GM12878 (cell line): Measurements from ENCODE around the gene F7. TPM values are rescaled to one million over a fixed set of nuclear protein-coding genes. Genes with fewer than 3 reads are reported as not detected.

Source experiments
- ATAC-seq: fragments of 200-7000 bp; cut with Tn5 transposase; 3 replicates; pipeline ENCODE4 v1.9.1; 2020; ENCODE audit warnings: mild to moderate bottlenecking, moderate library complexity
- BruUV-seq: library from RNA; stranded (reverse); fragments of 400-500 nt; replicated peaks from 2 replicates; lab custom pipeline; 2021; lab: Mats Ljungman, UMichigan
- CTCF ChIA-PET: fragments of 300-600 bp; sonication (Branson Sonifier 250); formaldehyde crosslinking; extraction: SDS; loops from one replicate; lab custom pipeline; 2021; ENCODE audit warnings: inconsistent platforms; lab: Yijun Ruan, JAX
- POLR2A ChIA-PET: fragments of 350-600 bp; formaldehyde crosslinking; extraction: SDS; loops from one replicate; lab custom pipeline; 2021; ENCODE audit warnings: inconsistent platforms; lab: Charles Lee
- RAD21 ChIA-PET: fragments of 300-600 bp; sonication (Branson Sonifier 250); formaldehyde crosslinking; loops from one replicate; lab custom pipeline; 2023; ENCODE audit warnings: antibody characterized with exemption; ENCODE audit not compliant: unreplicated experiment; lab: Charles Lee
- SMC1A ChIA-PET: fragments of 300-600 bp; sonication (Branson Sonifier 250); formaldehyde crosslinking; loops from one replicate; lab custom pipeline; 2023; ENCODE audit not compliant: unreplicated experiment, uncharacterized antibody; lab: Charles Lee
- DNase-seq: peaks from one replicate; pipeline ENCODE4 v3.0.0-alpha.2; 2011; ENCODE audit warnings: low read depth, low spot score
- FAIRE-seq: peaks from 3 replicates; lab custom pipeline; 2011; peaks lifted over from hg19 to GRCh38; lab: Jason Lieb, UNC
- H2AFZ ChIP-seq: 2 replicates; pipeline ENCODE4 v1.6.0; 2011; ENCODE audit warnings: low read depth, low read length, control low read depth; ENCODE audit not compliant: control insufficient read depth
- H3K27ac ChIP-seq: 2 replicates; pipeline ENCODE4 v1.5.1; 2011; ENCODE audit warnings: control low read depth; ENCODE audit not compliant: control insufficient read depth, insufficient read depth
- H3K27me3 ChIP-seq, 2 experiments: replicated peaks in 1 of 2; 2 replicates each; pipeline versions ENCODE4 v1.6.0 to v1.6.1; 2011; ENCODE audit warnings: low read length in 1 of 2; ENCODE audit not compliant: control insufficient read depth in 2 of 2, insufficient read depth in 2 of 2
- H3K36me3 ChIP-seq, 2 experiments: 2 replicates each; pipeline ENCODE4 v1.5.1; 2011; ENCODE audit warnings: low read length in 1 of 2; ENCODE audit not compliant: control insufficient read depth in 2 of 2, insufficient read depth in 2 of 2
- H3K4me1 ChIP-seq: 2 replicates; pipeline ENCODE4 v1.6.1; 2011; ENCODE audit warnings: mild to moderate bottlenecking, low read length, moderate library complexity, mixed read lengths; ENCODE audit not compliant: control insufficient read depth, insufficient read depth
- H3K4me2 ChIP-seq: 2 replicates; pipeline ENCODE4 v1.6.0; 2011; ENCODE audit warnings: control low read depth; ENCODE audit not compliant: control insufficient read depth, insufficient read depth
- H3K4me3 ChIP-seq: fragments of 200-600 bp; sonication (generic); 2 replicates; pipeline ENCODE4 v1.5.1; 2016
- H3K79me2 ChIP-seq: 2 replicates; pipeline ENCODE4 v1.6.0; 2011; ENCODE audit warnings: low read length; ENCODE audit not compliant: control insufficient read depth, insufficient read depth
- H3K9ac ChIP-seq: 2 replicates; pipeline ENCODE4 v1.8.0; 2011; ENCODE audit warnings: low read length, control low read depth, mixed read lengths; ENCODE audit not compliant: control insufficient read depth, insufficient read depth
- H3K9me3 ChIP-seq: replicated peaks from 3 replicates; pipeline ENCODE4 v1.5.1; 2011; ENCODE audit warnings: mild to moderate bottlenecking, low read length; ENCODE audit not compliant: control insufficient read depth, insufficient read depth
- H4K20me1 ChIP-seq: 2 replicates; pipeline ENCODE4 v1.6.0; 2011; ENCODE audit not compliant: control insufficient read depth, insufficient read depth
- ASH2L ChIP-seq: fragments of 300-600, 200-600 bp; sonication (generic); IDR thresholded peaks from 2 replicates; pipeline ENCODE4 v1.6.1; 2017; ENCODE audit warnings: low read depth, mild to moderate bottlenecking, borderline replicate concordance
- ATF2 ChIP-seq: IDR thresholded peaks from 2 replicates; pipeline ENCODE4 v1.6.1; 2012; ENCODE audit warnings: low read length, inconsistent platforms
- CTCF ChIP-seq, 3 experiments: IDR thresholded peaks in 2 of 3; conservative IDR thresholded peaks in 1 of 3; 2 replicates each; pipeline ENCODE4 v1.5.1; 2011; ENCODE audit warnings: low read depth in 3 of 3, low read length in 3 of 3, mild to moderate bottlenecking in 3 of 3, control low read depth in 2 of 3, moderate library complexity in 2 of 3, inconsistent platforms in 1 of 3, mixed read lengths in 1 of 3; ENCODE audit not compliant: control insufficient read depth in 2 of 3, insufficient read depth in 1 of 3; ENCODE audit errors: extremely low read depth in 1 of 3
- ELK1 ChIP-seq: IDR thresholded peaks from 2 replicates; pipeline ENCODE4 v1.6.1; 2012; ENCODE audit warnings: low read depth, low read length, improper control_type of control experiment
- MXI1 ChIP-seq: fragments of 150-350 bp; IDR thresholded peaks from 2 replicates; pipeline ENCODE4 v1.6.1; 2011; ENCODE audit warnings: low read depth, mild to moderate bottlenecking, inconsistent platforms, low read length, improper control_type of control experiment
- SMAD1 ChIP-seq: fragments of 450-650 bp; IDR thresholded peaks from 2 replicates; pipeline ENCODE4 v1.6.1; 2018; ENCODE audit warnings: mild to moderate bottlenecking, low read depth; ENCODE audit not compliant: partially characterized antibody
- SMAD5 ChIP-seq: IDR thresholded peaks from 2 replicates; pipeline ENCODE4 v1.6.1; 2016; ENCODE audit warnings: antibody characterized with exemption, low read depth
- SUPT20H ChIP-seq: IDR thresholded peaks from 2 replicates; pipeline ENCODE4 v1.6.1; 2011; ENCODE audit warnings: low read depth, mild to moderate bottlenecking, low read length, moderate library complexity, borderline replicate concordance; ENCODE audit not compliant: control insufficient read depth
- USF2 ChIP-seq: IDR thresholded peaks from 2 replicates; pipeline ENCODE4 v1.6.1; 2011; ENCODE audit warnings: low read depth, low read length, improper control_type of control experiment, borderline replicate concordance
- ZBTB4 ChIP-seq: fragments of 450-650 bp; formaldehyde crosslinking; IDR thresholded peaks from 2 replicates; pipeline ENCODE4 v1.4.0; 2022; ENCODE audit warnings: mild to moderate bottlenecking, moderate library complexity
- WGBS: methylation state at CpG from one replicate; pipeline ENCODE4 v1.1.6; 2016; ENCODE audit warnings: low lambda C conversion rate; ENCODE audit not compliant: insufficient replicate concordance, insufficient coverage; ENCODE audit errors: missing lambda C conversion rate; 5-methylcytosine and 5-hydroxymethylcytosine counted together
- in situ Hi-C: fragments of 300-500 bp; cut with MboI; formaldehyde crosslinking; loops from 9 replicates; pipeline ENCODE4 v1.14.3; 2018; ENCODE audit warnings: mixed read lengths
- intact Hi-C: fragments of 100-400 bp; cut with micrococcal nuclease; formaldehyde crosslinking; loops from one replicate; pipeline ENCODE4 v1.14.2; 2022; ENCODE audit not compliant: unreplicated experiment
- polyA plus RNA-seq, 11 experiments: library from polyadenylated mRNA; depleted of rRNA in 4 of 11; unstranded in 6 of 11; stranded (reverse) in 5 of 11; fragments of >200 nt; fragmentation: Nextera tagmentation in 4 of 11; fragmentation: Illumina TruSeq in 1 of 11; extraction: Ambion mirVana in 4 of 11; extraction: Trizol in 1 of 11; gene quantifications; 1 replicate in 1 of 11; 2 replicates in 10 of 11; pipeline versions ENCODE4 v1.2.1 to v1.2.3, GENCODE V29; 2011 to 2016; ENCODE audit warnings: inconsistent platforms in 2 of 11, missing spikeins in 2 of 11, low read depth in 1 of 11
- total RNA-seq, 4 experiments: library from RNA; depleted of rRNA in 3 of 4; stranded (reverse); fragments of >200 nt in 3 of 4; fragmentation: Illumina TruSeq in 1 of 4; extraction: Trizol in 1 of 4; gene quantifications; 2 replicates each; pipeline versions ENCODE4 v1.2.1 to v1.2.3, GENCODE V29; 2013 to 2021

F7 gene
- total and polyA plus RNA-seq, 10 of the 15 experiments (the other 5 are each of a cell fraction or from before 2014, with no cell fraction given): not detected

- Histone ChIP-seq H3K4me3 (no peak overlapping the region), H3K27me3 (no peaks in the 10 kb centered on the region), H3K4me2 (no peak overlapping the region), H3K79me2 (no peaks in the 10 kb centered on the region), H4K20me1 (no peaks in the 10 kb centered on the region), H3K9me3 (no peaks in the 10 kb centered on the region), H3K9ac (no peak overlapping the region), H2AFZ (no peak overlapping the region), H3K36me3 (no peaks in the 10 kb centered on the region), H3K4me1 (no peaks in the 10 kb centered on the region), H3K27ac (no peak overlapping the region)
- ATAC-seq: no peak
- TF ChIP-seq SUPT20H: no peak
- no peak for TF ChIP-seq ASH2L
- no peak for TF ChIP-seq USF2
- TF ChIP-seq MXI1: no peak
- TF ChIP-seq ZBTB4: no peak
- no peak for TF ChIP-seq ATF2
- no peak for TF ChIP-seq SMAD5
- no peak for TF ChIP-seq SMAD1
- no peak for TF ChIP-seq CTCF (IDR thresholded peaks at IDR 0.05 in 2 of 3, conservative IDR thresholded peaks at IDR 0.05 in 1 of 3; ENCODE audit: control insufficient read depth in 2 of 3, extremely low read depth in 1 of 3, insufficient read depth in 1 of 3, low read depth in 3 of 3, low read length in 3 of 3)
- no peak for TF ChIP-seq ELK1
- in situ Hi-C loops (no loop called here), intact Hi-C loops (no loop called here)
- 74% methylated on average over 35 of the region's 52 CpGs for WGBS
- DNase-seq: no peak
- ChIA-PET SMC1A (no interaction called here), CTCF (no interaction called here), POLR2A (no interaction called here), RAD21 (no interaction called here)
- no TSS peak for BruUV-seq
- FAIRE-seq: no peak
These were observed 8.8 kb upstream of the F7 start for GRCh38 chr13:113096745-113097305.
